GM12864 (cell line): ENCODE data around the gene CYP4B1.

ENCODE experiments used
- DNase-seq: peaks from one replicate; pipeline ENCODE4 v3.0.0-alpha.2; 2011; ENCODE audit warnings: low read depth
- H3K4me3 ChIP-seq: 2 replicates; pipeline ENCODE4 v1.5.1; 2011; ENCODE audit warnings: mild to moderate bottlenecking, low read depth, low read length, control low read depth
- TF ChIP-seq, protein P1 (sequence below): IDR thresholded peaks from 2 replicates; pipeline ENCODE4 v1.5.1; 2011; ENCODE audit warnings: low read depth, mild to moderate bottlenecking, moderate library complexity, low read length, control low read depth, inconsistent platforms; ENCODE audit errors: missing control alignments

Gene CYP4B1

DNA sequence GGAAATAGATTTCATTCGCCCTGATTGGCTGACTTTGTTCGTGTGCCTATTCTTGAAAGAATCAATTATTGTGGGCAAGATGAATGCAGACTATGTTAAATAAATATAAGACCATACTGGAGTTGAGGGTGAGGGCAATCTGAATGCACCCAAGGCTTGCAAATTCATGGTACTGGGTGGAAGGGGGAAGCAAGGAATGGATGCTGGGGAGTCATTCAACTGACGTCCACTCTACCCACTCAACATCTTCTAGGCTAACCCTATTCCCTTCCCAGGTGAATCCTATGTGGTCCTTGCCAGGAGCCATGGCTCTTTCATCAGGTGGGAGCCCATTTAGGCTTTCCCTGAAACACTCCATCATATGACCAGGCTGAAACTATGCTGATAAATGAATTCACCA is 5.7 kb upstream of the CYP4B1 start:
- TF ChIP-seq, protein P1, sequence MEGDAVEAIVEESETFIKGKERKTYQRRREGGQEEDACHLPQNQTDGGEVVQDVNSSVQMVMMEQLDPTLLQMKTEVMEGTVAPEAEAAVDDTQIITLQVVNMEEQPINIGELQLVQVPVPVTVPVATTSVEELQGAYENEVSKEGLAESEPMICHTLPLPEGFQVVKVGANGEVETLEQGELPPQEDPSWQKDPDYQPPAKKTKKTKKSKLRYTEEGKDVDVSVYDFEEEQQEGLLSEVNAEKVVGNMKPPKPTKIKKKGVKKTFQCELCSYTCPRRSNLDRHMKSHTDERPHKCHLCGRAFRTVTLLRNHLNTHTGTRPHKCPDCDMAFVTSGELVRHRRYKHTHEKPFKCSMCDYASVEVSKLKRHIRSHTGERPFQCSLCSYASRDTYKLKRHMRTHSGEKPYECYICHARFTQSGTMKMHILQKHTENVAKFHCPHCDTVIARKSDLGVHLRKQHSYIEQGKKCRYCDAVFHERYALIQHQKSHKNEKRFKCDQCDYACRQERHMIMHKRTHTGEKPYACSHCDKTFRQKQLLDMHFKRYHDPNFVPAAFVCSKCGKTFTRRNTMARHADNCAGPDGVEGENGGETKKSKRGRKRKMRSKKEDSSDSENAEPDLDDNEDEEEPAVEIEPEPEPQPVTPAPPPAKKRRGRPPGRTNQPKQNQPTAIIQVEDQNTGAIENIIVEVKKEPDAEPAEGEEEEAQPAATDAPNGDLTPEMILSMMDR: no peak
- H3K4me3 ChIP-seq: no peak overlapping the region
- DNase-seq: no peak

DNA sequence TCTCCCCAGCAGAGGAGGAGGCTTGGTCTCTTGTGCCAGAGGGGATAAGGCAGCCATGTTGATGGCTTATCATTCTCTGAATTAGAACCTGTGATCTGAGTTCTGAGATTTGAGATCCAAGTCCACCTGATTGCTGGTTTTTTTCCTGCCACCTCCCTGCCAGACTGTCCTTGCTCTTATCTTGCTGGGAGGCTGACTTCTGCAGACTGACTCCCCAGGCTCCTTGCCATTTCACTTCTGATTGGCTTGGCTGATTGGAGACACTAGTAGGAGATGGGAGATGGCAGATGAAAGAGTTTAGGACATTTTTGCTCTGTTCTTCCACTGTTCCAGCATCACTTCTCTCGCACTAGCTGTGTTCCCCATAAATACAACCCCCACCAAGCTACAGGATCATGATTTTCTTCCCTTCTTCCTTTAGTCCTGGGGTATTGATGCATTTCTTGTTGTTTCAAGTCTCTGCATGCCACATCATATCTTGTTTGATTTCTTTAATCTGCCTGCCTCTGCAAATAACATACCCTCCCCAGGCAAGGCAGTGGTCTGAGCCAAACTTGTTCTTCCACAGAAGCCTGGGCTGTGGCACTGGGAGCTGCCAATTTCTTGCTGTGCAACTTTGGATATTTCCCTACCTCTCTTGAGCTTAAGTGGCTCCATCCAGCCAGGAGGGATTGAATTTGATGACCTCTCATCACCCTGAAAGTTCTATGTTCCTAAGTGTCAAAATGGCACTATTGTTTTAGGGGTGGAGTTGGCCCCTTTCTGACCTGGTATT is 963 bp upstream of the CYP4B1 start:
- DNase-seq: no peak
- TF ChIP-seq, protein P1: no peak
- H3K4me3 ChIP-seq: no peak overlapping the region

DNA sequence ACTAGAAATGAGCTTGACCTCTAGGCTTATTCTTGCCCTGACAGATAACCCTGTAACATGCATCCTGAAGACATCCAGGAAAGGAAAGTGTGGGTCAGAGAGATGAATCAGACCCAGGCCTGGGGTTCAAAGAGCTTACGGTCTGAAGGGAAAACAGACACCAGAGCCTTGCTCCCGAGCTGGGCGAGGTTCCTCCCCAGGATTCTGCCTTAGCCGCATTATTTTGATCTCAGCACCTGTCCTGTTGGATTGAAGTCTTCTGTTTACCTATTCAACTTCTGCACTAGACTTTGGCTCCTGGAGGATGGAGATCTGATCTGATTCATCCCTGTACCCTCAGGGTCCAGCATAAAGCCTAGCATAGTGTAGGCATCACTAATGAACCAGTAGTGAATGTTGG is 1.9 kb downstream of the CYP4B1 start:
- no peak for DNase-seq
- H3K4me3 ChIP-seq: no peak overlapping the region
- TF ChIP-seq, protein P1: no peak

DNA sequence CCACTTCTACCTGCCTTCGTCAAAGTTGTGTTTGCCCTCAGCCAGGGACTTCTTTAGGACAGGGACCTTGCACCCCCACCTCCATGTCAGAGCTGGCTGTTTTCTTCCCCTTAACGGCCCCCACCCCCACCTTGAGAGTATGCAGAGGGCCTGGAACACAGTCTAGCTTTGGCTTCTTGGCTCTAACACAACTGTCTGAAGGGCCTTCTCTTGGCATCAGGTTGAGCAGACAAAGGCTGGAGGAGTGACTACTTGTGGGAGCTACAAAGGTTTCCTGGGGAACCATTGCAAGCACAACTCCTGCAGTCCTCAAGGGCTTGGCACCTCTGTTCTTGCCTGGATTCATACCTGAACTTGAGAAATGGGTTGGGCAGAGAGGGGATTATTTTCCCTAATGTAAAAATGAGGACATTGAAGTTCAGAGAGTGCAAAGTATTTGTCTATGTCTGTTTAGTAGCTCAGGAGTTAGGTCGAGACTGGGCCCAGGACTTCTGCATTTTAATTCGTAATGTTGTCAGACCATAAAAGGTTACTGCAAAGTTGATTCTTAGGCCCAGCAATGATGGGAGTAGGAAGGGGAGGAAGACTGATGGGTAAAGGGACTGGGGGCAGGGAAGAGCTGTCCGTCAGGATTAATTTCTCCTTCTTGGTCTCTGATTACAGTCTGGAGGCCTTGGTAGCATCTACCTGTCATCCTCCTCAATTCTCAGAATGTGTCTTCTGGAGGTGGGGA is 2.6 kb downstream of the CYP4B1 start:
- no peak for DNase-seq
- TF ChIP-seq, protein P1: no peak
- H3K4me3 ChIP-seq: no peak overlapping the region

DNA sequence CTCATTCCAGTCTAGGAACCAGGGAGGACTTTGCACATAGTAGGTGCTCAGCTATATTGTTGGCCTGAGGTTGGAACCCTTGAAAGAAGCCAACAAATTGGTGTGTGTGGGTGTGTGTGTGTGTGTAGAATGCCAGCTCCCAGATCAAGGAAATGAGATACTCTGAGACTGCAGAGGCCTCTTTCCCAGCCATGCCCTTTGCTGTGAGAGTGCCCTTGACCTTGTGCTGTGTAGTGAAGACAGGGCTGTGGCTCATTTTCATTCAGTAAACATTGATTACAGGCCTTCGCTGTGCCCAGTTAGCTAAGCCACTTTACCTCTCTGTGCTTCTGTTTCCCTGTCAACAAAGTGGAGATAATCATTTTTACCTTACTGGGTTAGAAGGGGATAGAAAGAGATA is 3.2 kb downstream of the CYP4B1 start:
- no peak overlapping the region for H3K4me3 ChIP-seq
- no peak for DNase-seq
- TF ChIP-seq, protein P1: no peak

DNA sequence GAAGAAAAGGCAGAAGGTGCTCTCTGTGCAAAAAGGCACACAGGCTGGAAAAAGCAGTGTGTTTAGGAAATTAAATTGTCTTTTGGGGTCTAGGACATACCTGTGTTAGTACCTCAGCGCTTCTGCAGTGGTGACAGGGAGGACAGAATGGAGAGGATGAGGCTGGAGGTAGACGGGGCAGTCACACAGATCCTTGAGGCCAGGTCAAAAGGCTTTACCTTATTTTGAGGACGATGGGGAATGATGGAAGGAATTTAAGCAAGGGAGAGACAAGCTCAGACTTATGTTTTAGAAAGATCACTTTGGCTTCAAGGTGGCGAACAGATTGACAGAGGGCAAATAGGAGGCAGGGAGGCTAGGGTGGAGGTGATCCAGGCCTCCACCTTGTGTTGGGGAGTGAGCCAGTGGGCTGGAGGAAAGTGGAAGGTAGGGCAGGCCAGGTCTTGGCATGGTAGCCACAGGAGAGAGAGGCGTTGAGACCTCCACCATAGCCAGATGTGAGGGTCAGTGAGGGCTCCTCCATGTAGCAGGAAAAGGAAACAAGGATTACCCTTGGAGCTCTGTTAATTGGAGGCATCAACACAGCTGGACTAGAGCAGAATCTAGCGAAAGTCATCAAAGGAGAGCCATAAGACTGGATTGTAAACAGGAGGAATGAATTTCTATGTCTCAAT is 4.2 kb downstream of the CYP4B1 start:
- DNase-seq: no peak
- H3K4me3 ChIP-seq: no peak overlapping the region
- TF ChIP-seq, protein P1: no peak
